H1 (cell line): ENCODE measurements around the gene DIAPH2. TPM values are rescaled to one million over a fixed set of nuclear protein-coding genes. Genes with fewer than 3 reads are reported as not detected.

Experiments used
- CTCF ChIA-PET: fragments of 300-600 bp; sonication (Branson Sonifier 250); formaldehyde crosslinking; loops from one replicate; lab custom pipeline; 2021; ENCODE audit not compliant: partially characterized antibody; lab: Charles Lee
- POLR2A ChIA-PET: fragments of 300-600 bp; sonication (Branson Sonifier 250); formaldehyde crosslinking; loops from one replicate; lab custom pipeline; 2021; ENCODE audit warnings: inconsistent platforms; ENCODE audit not compliant: partially characterized antibody; lab: Charles Lee
- DNase-seq, 2 experiments: peaks; one replicate each; pipeline versions ENCODE4 v3.0.0 to v3.0.0-alpha.2; 2010 to 2022; ENCODE audit warnings: low spot score in 2 of 2, low read depth in 1 of 2, mixed read lengths in 1 of 2
- FAIRE-seq: peaks from 2 replicates; lab custom pipeline; 2011; peaks lifted over from hg19 to GRCh38; lab: Jason Lieb, UNC
- H2AFZ ChIP-seq: 2 replicates; pipeline ENCODE4 v1.8.1; 2012; ENCODE audit warnings: low read length, inconsistent platforms
- H2AK5ac ChIP-seq: 2 replicates; pipeline ENCODE4 v1.6.1; 2013; ENCODE audit warnings: low read depth, low read length
- H2BK120ac ChIP-seq: replicated peaks from 2 replicates; pipeline ENCODE3; 2013; ENCODE audit warnings: low read depth, low read length, inconsistent platforms
- H2BK12ac ChIP-seq: 2 replicates; pipeline ENCODE4 v1.6.1; 2013; ENCODE audit warnings: low read depth, low read length
- H2BK15ac ChIP-seq: 2 replicates; pipeline ENCODE4 v1.6.1; 2013; ENCODE audit warnings: low read length
- H2BK20ac ChIP-seq: 2 replicates; pipeline ENCODE4 v1.6.1; 2013; ENCODE audit warnings: low read length
- H2BK5ac ChIP-seq: 2 replicates; pipeline ENCODE4 v1.6.1; 2013; ENCODE audit warnings: low read depth, low read length
- H3K14ac ChIP-seq: 2 replicates; pipeline ENCODE4 v1.6.1; 2013; ENCODE audit warnings: inconsistent platforms; ENCODE audit not compliant: insufficient read length
- H3K18ac ChIP-seq: 2 replicates; pipeline ENCODE4 v1.6.1; 2013; ENCODE audit warnings: low read length; ENCODE audit errors: extremely low read depth
- H3K23ac ChIP-seq: 2 replicates; pipeline ENCODE4 v1.6.1; 2013; ENCODE audit warnings: inconsistent platforms; ENCODE audit not compliant: insufficient read length
- H3K23me2 ChIP-seq: 2 replicates; pipeline ENCODE4 v1.6.1; 2013; ENCODE audit warnings: low read depth, low read length
- H3K27ac ChIP-seq: 2 replicates; pipeline ENCODE4 v1.6.1; 2011; ENCODE audit warnings: low read depth, low read length, inconsistent platforms
- H3K27me3 ChIP-seq, 4 experiments: replicated peaks in 1 of 4; 1 replicate in 1 of 4; 2 replicates in 3 of 4; pipeline versions ENCODE4 v1.6.1 to v1.8.1; 2011 to 2013; ENCODE audit warnings: low read length in 3 of 4, mild to moderate bottlenecking in 3 of 4, inconsistent platforms in 2 of 4, mixed read lengths in 2 of 4, moderate library complexity in 1 of 4; ENCODE audit not compliant: control insufficient read depth in 3 of 4, insufficient read depth in 3 of 4; ENCODE audit errors: extremely low read depth in 1 of 4
- H3K36me3 ChIP-seq, 4 experiments: 2 replicates each; pipeline versions ENCODE4 v1.6.1 to v1.8.1; 2011 to 2013; ENCODE audit warnings: mild to moderate bottlenecking in 4 of 4, low read length in 3 of 4, moderate library complexity in 2 of 4, control low read depth in 1 of 4, inconsistent platforms in 1 of 4; ENCODE audit not compliant: insufficient read depth in 4 of 4, control insufficient read depth in 2 of 4
- H3K4ac ChIP-seq: replicated peaks from 2 replicates; pipeline ENCODE3; 2013; ENCODE audit warnings: low read length, low read depth, mixed read lengths, inconsistent platforms; ENCODE audit not compliant: insufficient read length
- H3K4me1 ChIP-seq, 4 experiments: replicated peaks in 1 of 4; 1 replicate in 1 of 4; 2 replicates in 3 of 4; pipeline versions ENCODE4 v1.6.1 to v1.8.1; 2011 to 2013; ENCODE audit warnings: low read length in 3 of 4, inconsistent platforms in 2 of 4, mixed read lengths in 1 of 4; ENCODE audit not compliant: insufficient read depth in 4 of 4, control insufficient read depth in 3 of 4
- H3K4me2 ChIP-seq, 2 experiments: 2 replicates each; pipeline versions ENCODE4 v1.6.1 to v1.8.1; 2011 to 2013; ENCODE audit warnings: low read depth in 2 of 2, low read length in 2 of 2, control low read depth in 1 of 2, inconsistent platforms in 1 of 2, mild to moderate bottlenecking in 1 of 2; ENCODE audit not compliant: insufficient read depth in 1 of 2
- H3K4me3 ChIP-seq, 4 experiments: fragments of 200-600, 300-600 bp in 1 of 4; sonication (generic), shearing (Covaris generic), sonication (Bioruptor Twin) in 1 of 4; 2 replicates each; pipeline versions ENCODE4 v1.5.1 to v1.8.1; 2011 to 2016; ENCODE audit warnings: low read length in 4 of 4, low read depth in 3 of 4, control low read depth in 2 of 4, inconsistent platforms in 2 of 4, mild to moderate bottlenecking in 2 of 4, mixed read lengths in 1 of 4, moderate library complexity in 1 of 4; ENCODE audit not compliant: insufficient read depth in 2 of 4; ENCODE audit errors: extremely low read depth in 1 of 4
- H3K56ac ChIP-seq: replicated peaks from 2 replicates; pipeline ENCODE3; 2013; ENCODE audit warnings: low read depth, mild to moderate bottlenecking, mixed read lengths, low read length, inconsistent platforms; ENCODE audit not compliant: insufficient read length
- H3K79me1 ChIP-seq: 2 replicates; pipeline ENCODE4 v1.6.1; 2013; ENCODE audit warnings: low read depth, low read length, control low read depth
- H3K79me2 ChIP-seq, 2 experiments: 2 replicates each; pipeline versions ENCODE4 v1.6.1 to v1.8.1; 2012 to 2013; ENCODE audit warnings: low read length in 2 of 2, mild to moderate bottlenecking in 2 of 2, inconsistent platforms in 1 of 2; ENCODE audit not compliant: insufficient read depth in 2 of 2, control insufficient read depth in 1 of 2
- H3K9ac ChIP-seq, 4 experiments: replicated peaks in 1 of 4; 1 replicate in 1 of 4; 2 replicates in 3 of 4; pipeline versions ENCODE4 v1.6.1 to v1.8.1; 2011 to 2013; ENCODE audit warnings: low read depth in 3 of 4, low read length in 3 of 4, control low read depth in 2 of 4, mild to moderate bottlenecking in 2 of 4, moderate library complexity in 2 of 4, inconsistent platforms in 1 of 4; ENCODE audit errors: extremely low read depth in 1 of 4
- H3K9me3 ChIP-seq, 2 experiments: 2 replicates each; pipeline versions ENCODE4 v1.6.1 to v1.8.1; 2012 to 2013; ENCODE audit warnings: mild to moderate bottlenecking in 2 of 2, moderate library complexity in 2 of 2, control low read depth in 1 of 2, inconsistent platforms in 1 of 2, low read depth in 1 of 2, low read length in 1 of 2, mixed read lengths in 1 of 2; ENCODE audit not compliant: insufficient read depth in 2 of 2
- H4K20me1 ChIP-seq, 2 experiments: replicated peaks in 1 of 2; 2 replicates each; pipeline versions ENCODE3 to v1.8.1; 2011 to 2013; ENCODE audit warnings: inconsistent platforms in 2 of 2, low read length in 2 of 2, mild to moderate bottlenecking in 1 of 2; ENCODE audit not compliant: insufficient read depth in 2 of 2, control insufficient read depth in 1 of 2
- H4K5ac ChIP-seq: 2 replicates; pipeline ENCODE4 v1.6.1; 2013; ENCODE audit warnings: low read length, low read depth, mixed read lengths, inconsistent platforms; ENCODE audit not compliant: insufficient read length
- H4K8ac ChIP-seq: 2 replicates; pipeline ENCODE4 v1.8.0; 2013; ENCODE audit warnings: mild to moderate bottlenecking, moderate library complexity, low read length, inconsistent platforms; ENCODE audit not compliant: insufficient read depth; ENCODE audit errors: extremely low read depth
- H4K91ac ChIP-seq: replicated peaks from 2 replicates; pipeline ENCODE3; 2013; ENCODE audit warnings: low read length, mixed read lengths, inconsistent platforms; ENCODE audit not compliant: insufficient read length
- CEBPB ChIP-seq: IDR thresholded peaks from 2 replicates; pipeline ENCODE4 v1.6.1; 2012; ENCODE audit warnings: low read depth, low read length
- EP300 ChIP-seq, 2 experiments: IDR thresholded peaks; 1 replicate in 1 of 2; 2 replicates in 1 of 2; pipeline ENCODE4 v1.6.1; 2011 to 2012; ENCODE audit warnings: low read depth in 2 of 2, low read length in 2 of 2, mild to moderate bottlenecking in 2 of 2, borderline replicate concordance in 1 of 2, inconsistent platforms in 1 of 2, moderate library complexity in 1 of 2
- NRF1 ChIP-seq: IDR thresholded peaks from 2 replicates; pipeline ENCODE4 v1.6.1; 2011; ENCODE audit warnings: mild to moderate bottlenecking, low read depth, low read length, improper control_type of control experiment
- POLR2AphosphoS5 ChIP-seq: IDR thresholded peaks from 2 replicates; pipeline ENCODE4 v1.6.1; 2011; ENCODE audit warnings: low read depth, low read length
- SP1 ChIP-seq: IDR thresholded peaks from 2 replicates; pipeline ENCODE4 v1.6.1; 2011; ENCODE audit warnings: low read depth, low read length
- SUZ12 ChIP-seq: fragments of 200-600 bp; sonication (generic); IDR thresholded peaks from 2 replicates; pipeline ENCODE4 v1.6.1; 2012; ENCODE audit warnings: mild to moderate bottlenecking, inconsistent platforms, low read length, moderate library complexity, mixed read lengths
- WGBS, 2 experiments: shearing (Covaris generic) in 1 of 2; methylation state at CpG; one replicate each; pipeline versions ENCODE4 v1.1.6 to v1.1.7; 2013 to 2015; ENCODE audit warnings: low lambda C conversion rate in 2 of 2, mixed read lengths in 2 of 2, inconsistent platforms in 1 of 2, low coverage in 1 of 2, missing lambda C conversion rate in 1 of 2; ENCODE audit not compliant: insufficient replicate concordance in 2 of 2, insufficient coverage in 1 of 2, insufficient read length in 1 of 2; ENCODE audit errors: extremely low coverage in 1 of 2, missing lambda C conversion rate in 1 of 2; 5-methylcytosine and 5-hydroxymethylcytosine counted together
- polyA plus RNA-seq, 7 experiments: library from polyadenylated mRNA; depleted of rRNA in 3 of 7; stranded (reverse) in 5 of 7; unstranded in 2 of 7; fragments of >200 nt in 5 of 7; fragments of 200-250 nt in 2 of 7; gene quantifications; 1 replicate in 5 of 7; 2 replicates in 1 of 7; 4 replicates in 1 of 7; pipeline versions ENCODE4 v1.2.1 to v1.2.3, GENCODE V29; 2011 to 2013; ENCODE audit warnings: missing spikeins in 2 of 7, mixed read lengths in 2 of 7
- total RNA-seq: library from RNA; stranded (reverse); fragmentation: NEBNext Ultra II Directional; extraction: Animal tissue kit (Norgen Biotek cat#: 25700); gene quantifications from 2 replicates; pipeline ENCODE4 v1.2.1, GENCODE V29; 2021

The DIAPH2 gene
- total and polyA plus RNA-seq, 2 of the 8 experiments (the other 6 are each of a cell fraction or from before 2014, with no cell fraction given): 4.4 to 24.3 TPM

GRCh38 chrX:97619499-97619898 lies 934.9 kb downstream of the DIAPH2 start:
- H3K18ac ChIP-seq: no peak overlapping the region
- H3K9me3 ChIP-seq: no peaks in the 10 kb centered on the region
- no peak overlapping the region for H3K14ac ChIP-seq
- no peak overlapping the region for H3K4me2 ChIP-seq
- no peak overlapping the region for H2BK20ac ChIP-seq
- no peak overlapping the region for H4K5ac ChIP-seq
- H2AFZ ChIP-seq: no peak overlapping the region
- H3K23ac ChIP-seq: no peak overlapping the region
- H3K9ac ChIP-seq: no peak overlapping the region
- H3K79me1 ChIP-seq: no peaks in the 10 kb centered on the region
- CTCF ChIA-PET: no interaction called here
- 100% methylated on average over 2 of the region's 2 CpGs; no CpG with 5 or more reads in 1 of the 2 experiments for WGBS, 2 experiments
- H3K27me3 ChIP-seq: no peaks in the 10 kb centered on the region
- H3K79me2 ChIP-seq: no peaks in the 10 kb centered on the region
- H3K4ac ChIP-seq: no peak overlapping the region
- POLR2A ChIA-PET: no interaction called here
- H3K56ac ChIP-seq: no peak overlapping the region
- no peaks in the 10 kb centered on the region for H3K4me1 ChIP-seq
- H2BK12ac ChIP-seq: no peak overlapping the region
- DNase-seq (no peak), FAIRE-seq (no peak)
- no peak overlapping the region for H3K27ac ChIP-seq
- H4K8ac ChIP-seq: no peak overlapping the region
- no peak for TF ChIP-seq EP300 (IDR thresholded peaks at IDR 0.05; ENCODE audit: borderline replicate concordance in 1 of 2, low read depth in 2 of 2, low read length in 2 of 2)
- TF ChIP-seq CEBPB: no peak
- no peak for TF ChIP-seq POLR2AphosphoS5
- TF ChIP-seq SUZ12: no peak
- no peak for TF ChIP-seq SP1
- TF ChIP-seq NRF1: no peak
- H4K20me1 ChIP-seq: no peaks in the 10 kb centered on the region
- no peak overlapping the region for H2BK5ac ChIP-seq
- H3K36me3 ChIP-seq: no peaks in the 10 kb centered on the region
- no peak overlapping the region for H2AK5ac ChIP-seq
- H3K4me3 ChIP-seq: no peak overlapping the region
- no peak overlapping the region for H2BK120ac ChIP-seq
- H2BK15ac ChIP-seq: no peak overlapping the region
- no peak overlapping the region for H4K91ac ChIP-seq
- no peaks in the 10 kb centered on the region for H3K23me2 ChIP-seq
